ENCODE data around the gene CAMSAP1.

DNA sequence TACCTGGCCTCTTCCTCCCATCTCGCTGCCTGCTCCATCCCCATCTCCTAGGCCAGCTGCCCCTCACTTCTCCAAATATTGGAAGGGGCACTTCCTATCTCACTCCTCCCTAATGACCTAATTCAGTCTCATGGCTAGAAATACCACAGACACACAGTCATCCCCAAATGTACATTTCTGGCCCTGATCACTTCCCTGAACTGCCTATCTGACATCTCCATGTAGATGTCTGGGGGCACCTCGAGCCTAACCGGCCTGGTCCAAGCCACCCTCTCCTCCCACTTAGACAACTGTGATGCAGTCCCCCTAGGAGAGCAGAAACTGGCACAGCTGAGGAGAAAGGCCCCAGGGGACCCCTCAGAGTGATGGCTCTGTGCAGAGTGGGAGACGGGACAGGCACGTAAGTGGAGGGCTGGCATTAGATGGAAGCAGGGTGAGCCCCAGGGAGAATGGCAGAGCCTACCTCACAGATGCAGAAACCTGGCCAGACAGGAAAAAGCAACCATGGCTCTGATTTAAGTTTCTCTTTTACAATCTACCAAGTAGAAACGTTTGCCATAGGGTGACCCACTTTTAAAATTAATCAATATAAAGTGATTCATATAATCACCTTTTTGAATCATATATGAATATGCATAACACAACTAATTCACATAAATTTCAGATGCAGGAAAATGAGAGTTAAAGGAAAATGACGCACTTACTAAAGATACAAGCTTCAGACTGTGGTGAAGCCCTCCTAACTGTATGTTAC is 22.1 kb downstream of the CAMSAP1 start:
- TF ChIP-seq, protein P1, sequence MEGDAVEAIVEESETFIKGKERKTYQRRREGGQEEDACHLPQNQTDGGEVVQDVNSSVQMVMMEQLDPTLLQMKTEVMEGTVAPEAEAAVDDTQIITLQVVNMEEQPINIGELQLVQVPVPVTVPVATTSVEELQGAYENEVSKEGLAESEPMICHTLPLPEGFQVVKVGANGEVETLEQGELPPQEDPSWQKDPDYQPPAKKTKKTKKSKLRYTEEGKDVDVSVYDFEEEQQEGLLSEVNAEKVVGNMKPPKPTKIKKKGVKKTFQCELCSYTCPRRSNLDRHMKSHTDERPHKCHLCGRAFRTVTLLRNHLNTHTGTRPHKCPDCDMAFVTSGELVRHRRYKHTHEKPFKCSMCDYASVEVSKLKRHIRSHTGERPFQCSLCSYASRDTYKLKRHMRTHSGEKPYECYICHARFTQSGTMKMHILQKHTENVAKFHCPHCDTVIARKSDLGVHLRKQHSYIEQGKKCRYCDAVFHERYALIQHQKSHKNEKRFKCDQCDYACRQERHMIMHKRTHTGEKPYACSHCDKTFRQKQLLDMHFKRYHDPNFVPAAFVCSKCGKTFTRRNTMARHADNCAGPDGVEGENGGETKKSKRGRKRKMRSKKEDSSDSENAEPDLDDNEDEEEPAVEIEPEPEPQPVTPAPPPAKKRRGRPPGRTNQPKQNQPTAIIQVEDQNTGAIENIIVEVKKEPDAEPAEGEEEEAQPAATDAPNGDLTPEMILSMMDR (IDR thresholded peaks at IDR 0.05) = no peak
- no peak for TF ChIP-seq POLR2A (IDR thresholded peaks at IDR 0.05)
